ENCODE data around the gene AIFM2.

The AIFM2 gene

GRCh38 chr10:70118196-70118595 is 14.4 kb downstream of the AIFM2 start:
- no peak for DNase-seq (ENCODE audit: extremely low spot score)
- ChIA-PET CTCF (interaction anchor here (0.6 to 1.0 kb wide), 2 partner anchors 11 to 155 kb away, joined by 3 read pairs; no protein-coding TSS in a partner anchor), POLR2A (interaction anchor here (4.7 kb wide), 1 partner anchor 28 kb away, joined by 41 read pairs; the partner anchor contains the start of gene TYSND1)
- TF ChIP-seq SUZ12 (IDR thresholded peaks at IDR 0.05) (no peak), CTBP1 (IDR thresholded peaks at IDR 0.05; ENCODE audit: borderline replicate concordance) (no peak), HDGF (IDR thresholded peaks at IDR 0.05; ENCODE audit: borderline replicate concordance) (no peak), TARDBP (IDR thresholded peaks at IDR 0.05) (no peak), NFRKB (IDR thresholded peaks at IDR 0.05) (no peak), LEF1 (IDR thresholded peaks at IDR 0.05; ENCODE audit: borderline replicate concordance) (no peak), PKNOX1 (IDR thresholded peaks at IDR 0.05) (no peak), ARNT (IDR thresholded peaks at IDR 0.05) (no peak), SP1 (IDR thresholded peaks at IDR 0.05) (no peak), L3MBTL2 (conservative IDR thresholded peaks at IDR 0.05) (no peak), BHLHE40 (IDR thresholded peaks at IDR 0.05; ENCODE audit: borderline replicate concordance) (no peak), FOXM1 (IDR thresholded peaks at IDR 0.05; ENCODE audit: borderline replicate concordance) (no peak), ELF4 (IDR thresholded peaks at IDR 0.05) (no peak), FOXA1 (IDR thresholded peaks at IDR 0.05) (no peak), FOXK2 (IDR thresholded peaks at IDR 0.05) (no peak), ZNF384 (IDR thresholded peaks at IDR 0.05) (no peak)

- CTCF ChIA-PET: interaction anchor here (1.1 to 2.6 kb wide), 2 partner anchors 10 to 70 kb away, joined by 3 to 9 read pairs; no protein-coding TSS in a partner anchor
- POLR2A ChIA-PET: interaction anchor here (4.7 kb wide), 1 partner anchor 28 kb away, joined by 41 read pairs; the partner anchor contains the start of gene TYSND1
- DNase-seq (ENCODE audit: extremely low spot score): no peak
- TF ChIP-seq LEF1 (IDR thresholded peaks at IDR 0.05; ENCODE audit: borderline replicate concordance) (no peak), FOXM1 (IDR thresholded peaks at IDR 0.05; ENCODE audit: borderline replicate concordance) (no peak)
Observed at GRCh38 chr10:70117646-70118045, 15.0 kb downstream of the AIFM2 start.

DNA sequence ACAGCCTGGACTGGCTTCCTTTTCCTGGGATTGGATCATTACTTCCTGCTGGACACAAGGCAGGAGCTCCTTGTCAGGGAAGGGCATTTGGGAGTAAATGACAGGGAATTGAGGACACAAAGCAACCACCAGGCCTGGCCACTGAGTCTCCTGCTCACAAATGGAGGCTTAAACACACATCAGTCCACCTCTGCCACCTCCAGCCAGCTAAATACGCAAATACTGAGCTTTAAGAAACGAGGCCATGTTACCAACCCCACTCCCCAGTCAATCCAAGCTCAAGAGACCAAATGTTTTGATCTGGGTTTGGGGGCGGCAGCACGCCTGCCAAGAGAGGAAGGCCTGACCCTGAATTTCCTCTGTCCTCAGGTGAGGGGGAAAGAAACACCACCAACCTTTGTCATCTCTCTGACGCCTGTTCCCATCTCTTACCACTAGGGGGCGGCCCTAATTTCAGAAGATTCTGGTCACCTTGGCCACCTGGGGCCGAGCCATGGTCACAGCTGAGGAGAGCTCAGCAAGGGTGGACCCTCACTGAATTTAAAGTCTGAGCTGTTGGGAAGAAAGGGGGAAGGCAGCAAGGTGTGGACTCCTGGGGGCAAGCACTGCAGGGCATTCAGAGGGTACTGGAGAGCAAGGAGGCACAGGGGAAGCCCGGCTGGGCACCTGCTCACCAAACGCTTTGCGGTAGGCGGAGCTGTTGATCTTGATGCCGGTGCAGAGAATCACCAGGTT is 16.5 kb downstream of the AIFM2 start:
- POLR2A ChIA-PET: interaction anchor here (1.6 to 4.7 kb wide), 2 partner anchors 30 to 55 kb away, joined by 5 to 41 read pairs; partner anchors contain the start of genes SAR1A and TYSND1
- TF ChIP-seq FOXK2 (IDR thresholded peaks at IDR 0.05): no peak
- TF ChIP-seq ELF4 (IDR thresholded peaks at IDR 0.05): no peak
- CTCF ChIA-PET: interaction anchor here (0.6 to 2.6 kb wide), 18 partner anchors 9 to 1591 kb away, joined by 3 to 24 read pairs (median 4); partner anchors contain the start of genes MACROH2A2 and TYSND1
- peak; percentile 80 for DNase-seq (ENCODE audit: extremely low spot score)

GRCh38 chr10:70114902-70115301 is 17.7 kb downstream of the AIFM2 start:
- DNase-seq (ENCODE audit: extremely low spot score): no peak
- ChIA-PET CTCF (interaction anchor here (1.2 to 2.6 kb wide), 5 partner anchors 8 to 138 kb away, joined by 3 to 24 read pairs (median 6); partner anchors contain the start of gene TYSND1), POLR2A (interaction anchor here (4.7 kb wide), 1 partner anchor 31 kb away, joined by 41 read pairs; the partner anchor contains the start of gene TYSND1)
- no peak for TF ChIP-seq TARDBP (IDR thresholded peaks at IDR 0.05)
- TF ChIP-seq FOXA1 (IDR thresholded peaks at IDR 0.05): no peak
- TF ChIP-seq FOXM1 (IDR thresholded peaks at IDR 0.05; ENCODE audit: borderline replicate concordance): no peak
- no peak for TF ChIP-seq ZNF384 (IDR thresholded peaks at IDR 0.05)
- no peak for TF ChIP-seq L3MBTL2 (conservative IDR thresholded peaks at IDR 0.05)
- no peak for TF ChIP-seq CTBP1 (IDR thresholded peaks at IDR 0.05; ENCODE audit: borderline replicate concordance)
- no peak for TF ChIP-seq PKNOX1 (IDR thresholded peaks at IDR 0.05)
- no peak for TF ChIP-seq SUZ12 (IDR thresholded peaks at IDR 0.05)
- no peak for TF ChIP-seq ARNT (IDR thresholded peaks at IDR 0.05)
- TF ChIP-seq ELF4 (IDR thresholded peaks at IDR 0.05): no peak
- no peak for TF ChIP-seq SP1 (IDR thresholded peaks at IDR 0.05)
- no peak for TF ChIP-seq BHLHE40 (IDR thresholded peaks at IDR 0.05; ENCODE audit: borderline replicate concordance)

DNA sequence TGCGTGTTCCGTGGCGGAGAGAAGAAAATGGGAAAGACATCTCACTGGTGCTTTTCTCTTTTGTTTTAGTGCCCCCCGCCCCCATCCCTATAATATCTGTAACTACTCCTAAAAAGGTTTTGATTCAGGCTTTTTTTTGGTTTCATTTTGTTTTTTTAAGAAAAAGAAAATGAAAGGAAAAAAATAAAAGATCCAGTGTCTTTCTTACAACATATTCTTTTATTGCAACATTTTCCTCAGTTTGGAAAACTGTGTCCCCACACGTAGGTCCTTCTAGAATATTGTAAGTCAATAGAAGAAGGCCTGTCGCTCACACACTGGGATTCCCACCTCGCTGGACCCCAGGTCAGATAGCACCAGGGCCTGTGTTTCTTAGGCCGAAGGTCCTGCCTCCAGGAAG is 20.6 kb downstream of the AIFM2 start:
- DNase-seq (ENCODE audit: extremely low spot score): no peak
- TF ChIP-seq PKNOX1 (IDR thresholded peaks at IDR 0.05) (no peak), SP1 (IDR thresholded peaks at IDR 0.05) (no peak), FOXK2 (IDR thresholded peaks at IDR 0.05) (no peak), ARNT (IDR thresholded peaks at IDR 0.05) (no peak), SUZ12 (IDR thresholded peaks at IDR 0.05) (no peak), ELF4 (IDR thresholded peaks at IDR 0.05) (no peak), LEF1 (IDR thresholded peaks at IDR 0.05; ENCODE audit: borderline replicate concordance) (no peak), FOXA1 (IDR thresholded peaks at IDR 0.05) (no peak), ZNF384 (IDR thresholded peaks at IDR 0.05) (no peak)
- ChIA-PET CTCF (no interaction called here), POLR2A (no interaction called here)

GRCh38 chr10:70111496-70111895 is 21.1 kb downstream of the AIFM2 start:
- CTCF ChIA-PET: no interaction called here
- DNase-seq (ENCODE audit: extremely low spot score): no peak
- POLR2A ChIA-PET: no interaction called here
- TF ChIP-seq ARNT (IDR thresholded peaks at IDR 0.05): no peak
- no peak for TF ChIP-seq CTBP1 (IDR thresholded peaks at IDR 0.05; ENCODE audit: borderline replicate concordance)
- TF ChIP-seq FOXA1 (IDR thresholded peaks at IDR 0.05): no peak
- TF ChIP-seq SUZ12 (IDR thresholded peaks at IDR 0.05): no peak
- TF ChIP-seq BHLHE40 (IDR thresholded peaks at IDR 0.05; ENCODE audit: borderline replicate concordance): no peak
- TF ChIP-seq SP1 (IDR thresholded peaks at IDR 0.05): no peak
- no peak for TF ChIP-seq LEF1 (IDR thresholded peaks at IDR 0.05; ENCODE audit: borderline replicate concordance)
- no peak for TF ChIP-seq FOXK2 (IDR thresholded peaks at IDR 0.05)
- no peak for TF ChIP-seq PKNOX1 (IDR thresholded peaks at IDR 0.05)
- no peak for TF ChIP-seq FOXM1 (IDR thresholded peaks at IDR 0.05; ENCODE audit: borderline replicate concordance)
- no peak for TF ChIP-seq NFRKB (IDR thresholded peaks at IDR 0.05)
- no peak for TF ChIP-seq HDGF (IDR thresholded peaks at IDR 0.05; ENCODE audit: borderline replicate concordance)
- TF ChIP-seq L3MBTL2 (conservative IDR thresholded peaks at IDR 0.05): no peak
- no peak for TF ChIP-seq ZNF384 (IDR thresholded peaks at IDR 0.05)
- TF ChIP-seq TARDBP (IDR thresholded peaks at IDR 0.05): no peak
- TF ChIP-seq ELF4 (IDR thresholded peaks at IDR 0.05): no peak

All from HEK293T (cell line).